Lung (tissue), 12 donors: Measurements from ENCODE around the gene HEMGN. TPM values are rescaled to one million over a fixed set of nuclear protein-coding genes. Genes with fewer than 3 reads are reported as not detected.
A peak's percentile ranks its signal among the peaks of the same experiment; 100 is the strongest.

Experiments used
- ATAC-seq: fragments of 200-7000 bp; cut with Tn5 transposase; one replicate; pipeline ENCODE4 v1.9.1; 2020; ENCODE audit warnings: moderate number of reproducible peaks; ENCODE audit not compliant: insufficient read depth, low FRiP score
- DNase-seq, 3 donors: peaks; one replicate each; pipeline ENCODE4 v3.0.0-alpha.2; 2013 to 2017
- H3K27ac ChIP-seq, 2 donors: one replicate each; pipeline ENCODE4 v1.5.1; 2013; ENCODE audit warnings: mild to moderate bottlenecking in 2 of 2, moderate library complexity in 2 of 2, control low read depth in 1 of 2, inconsistent platforms in 1 of 2, low read depth in 1 of 2, low read length in 1 of 2
- H3K27me3 ChIP-seq, 3 donors: one replicate each; pipeline ENCODE4 v1.5.1; 2013; ENCODE audit warnings: low read length in 2 of 3; ENCODE audit not compliant: control insufficient read depth in 3 of 3, insufficient read depth in 3 of 3
- H3K36me3 ChIP-seq, 4 donors: one replicate each; pipeline ENCODE4 v1.5.1; 2013; ENCODE audit warnings: low read length in 4 of 4, mild to moderate bottlenecking in 1 of 4, moderate library complexity in 1 of 4; ENCODE audit not compliant: control insufficient read depth in 4 of 4, insufficient read depth in 4 of 4
- H3K4me1 ChIP-seq, 5 donors: one replicate each; pipeline ENCODE4 v1.5.1; 2013; ENCODE audit warnings: low read length in 5 of 5, mild to moderate bottlenecking in 2 of 5, moderate library complexity in 1 of 5; ENCODE audit not compliant: control insufficient read depth in 5 of 5, insufficient read depth in 5 of 5
- H3K4me3 ChIP-seq: one replicate; pipeline ENCODE4 v1.5.1; 2013; ENCODE audit warnings: mild to moderate bottlenecking, control low read depth, moderate library complexity
- H3K9ac ChIP-seq, 2 donors: one replicate each; pipeline ENCODE4 v1.5.1; 2013; ENCODE audit warnings: low read length in 2 of 2, control low read depth in 1 of 2; ENCODE audit not compliant: insufficient read depth in 1 of 2
- H3K9me3 ChIP-seq, 4 donors: one replicate each; pipeline ENCODE4 v1.5.1; 2013; ENCODE audit warnings: low read length in 3 of 4, mild to moderate bottlenecking in 1 of 4, moderate library complexity in 1 of 4; ENCODE audit not compliant: control insufficient read depth in 4 of 4, insufficient read depth in 3 of 4
- CTCF ChIP-seq: IDR thresholded peaks from 2 replicates; pipeline ENCODE4 v1.5.1; 2012; ENCODE audit warnings: mild to moderate bottlenecking; ENCODE audit errors: control extremely low read depth, extremely low read depth
- WGBS, 2 donors: extraction: QIAGEN DNeasy Blood & Tissue Kit; methylation state at CpG; one replicate each; pipeline ENCODE4 v1.1.7; 2013; 5-methylcytosine and 5-hydroxymethylcytosine counted together
- polyA plus RNA-seq, 2 donors: library from polyadenylated mRNA; stranded (reverse); fragments of 200-250 nt; gene quantifications; one replicate each; pipeline ENCODE4 v1.2.1, GENCODE V29; 2013
- total RNA-seq, 2 donors: library from RNA; depleted of rRNA in 1 of 2; stranded (reverse); fragments of >200 nt in 1 of 2; gene quantifications; one replicate each; pipeline ENCODE4 v1.2.1, GENCODE V29; 2014 to 2021
- donor health status: control.
- donor health status: control.
- donor health status: Bipolar disorder and iron deficiency.
- donor health status: healthy.
- donor health status: DM: yes; HTN: yes; CAD: no.

HEMGN gene
- total and polyA plus RNA-seq, 4 donors = 0.14 to 21.6 (median 0.31) TPM

DNA sequence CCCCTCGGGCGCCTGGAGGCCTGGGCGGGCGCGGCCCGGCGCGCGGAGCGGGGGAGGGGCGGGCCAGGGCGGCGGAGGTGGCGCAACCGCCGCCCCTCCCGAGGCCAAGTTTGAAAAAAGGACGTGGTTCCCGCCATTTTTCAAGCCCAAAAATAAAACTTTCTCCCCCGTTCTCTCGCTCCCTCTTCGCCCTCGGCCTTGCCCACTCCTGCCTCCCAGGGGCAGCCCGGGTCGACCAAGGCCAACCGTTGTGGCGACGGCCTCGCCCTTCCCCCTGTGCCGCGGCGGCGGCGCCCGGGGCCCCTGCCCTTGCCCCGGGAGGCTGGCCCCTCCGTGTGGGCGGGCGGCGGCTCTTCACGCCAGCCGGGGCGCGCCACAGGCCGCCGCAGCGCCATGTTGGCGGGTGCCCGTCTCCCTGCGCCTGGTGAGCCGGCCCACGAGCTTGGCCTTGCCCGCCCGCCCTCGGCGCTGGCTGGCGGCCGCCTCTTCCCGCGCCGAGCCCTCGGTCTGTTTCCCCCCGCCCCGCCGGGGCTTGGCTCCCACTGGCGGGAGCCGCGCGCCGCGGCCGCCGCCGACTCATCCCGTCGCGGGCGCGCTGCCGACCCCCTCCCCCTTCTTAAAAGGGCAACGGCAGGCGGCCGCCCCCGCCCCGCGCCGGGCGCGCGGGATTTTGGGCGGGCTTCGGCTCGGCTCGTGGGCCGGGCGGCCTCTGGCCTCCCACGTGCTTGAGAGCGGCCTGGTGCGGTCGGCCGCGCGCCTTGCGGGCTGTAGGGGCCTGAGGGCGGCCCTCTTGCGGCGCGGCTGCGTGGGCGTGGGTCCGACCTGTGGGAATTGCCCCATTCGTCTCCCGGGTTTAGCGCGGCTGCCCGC lies 46.5 kb upstream of the HEMGN start:
- DNase-seq = peak; percentile 76 to 85 (median 81)
- peaks cover 3 to 20% (median 14%) of the 10 kb centered on the region in 5 donors for H3K4me1 ChIP-seq
- H3K9me3 ChIP-seq = no peaks in the 10 kb centered on the region
- no peak for TF ChIP-seq CTCF
- no peaks in the 10 kb centered on the region for H3K27me3 ChIP-seq
- peak overlapping the region in 1 of 2 donors; percentile 57 for H3K9ac ChIP-seq
- peak; percentile 55 for ATAC-seq
- H3K27ac ChIP-seq = peak overlapping the region; percentile 99
- 0 to 1% methylated on average over 64 to 116 of the region's 116 CpGs for WGBS, 2 donors
- no peaks in the 10 kb centered on the region for H3K36me3 ChIP-seq
- peak overlapping the region; percentile 98 for H3K4me3 ChIP-seq

DNA sequence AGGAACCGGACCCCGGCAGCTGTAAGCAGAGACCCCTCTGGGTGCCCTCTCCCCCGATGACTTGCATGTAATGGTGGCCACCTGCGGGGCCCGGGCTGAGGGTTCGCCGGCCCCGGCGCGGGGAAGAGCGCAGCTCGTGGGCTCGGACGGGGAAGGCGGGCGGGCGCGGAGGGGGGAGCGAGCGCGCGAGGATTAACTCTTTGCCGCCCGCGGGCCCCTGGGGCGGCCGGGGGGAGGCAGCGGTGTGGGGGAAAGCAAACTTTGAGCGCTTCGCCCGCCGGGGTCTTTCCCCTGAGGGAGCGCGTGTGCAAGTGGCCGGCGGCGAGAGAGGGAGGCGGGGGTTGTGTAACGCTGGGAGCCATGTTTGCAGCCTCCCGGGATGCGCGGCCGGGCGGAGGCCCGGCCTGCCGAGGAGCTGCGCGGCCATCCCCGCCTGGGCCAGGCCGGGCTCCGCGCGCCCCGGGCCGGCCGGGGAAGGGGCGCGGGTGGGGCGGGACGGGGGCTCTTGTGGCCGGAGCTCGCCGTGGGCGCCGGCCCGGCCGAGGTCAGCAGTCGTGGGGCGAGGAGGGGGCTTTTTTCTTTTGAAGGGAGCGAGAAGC lies 45.7 kb upstream of the HEMGN start:
- Histone ChIP-seq H3K27me3 (no peaks in the 10 kb centered on the region), H3K9me3 (no peaks in the 10 kb centered on the region), H3K4me3 (peak overlapping the region; percentile 98), H3K9ac (peak overlapping the region in 1 of 2 donors; percentile 88), H3K4me1 (peaks cover 3 to 20% (median 14%) of the 10 kb centered on the region in 5 donors), H3K36me3 (no peaks in the 10 kb centered on the region), H3K27ac (peak overlapping the region; percentile 99)
- ATAC-seq (peak; percentile 24), DNase-seq (peak in 2 of 3 donors; percentile 70 to 74)
- 0 to 1% methylated on average over 47 to 69 of the region's 70 CpGs for WGBS, 2 donors
- no peak for TF ChIP-seq CTCF

DNA sequence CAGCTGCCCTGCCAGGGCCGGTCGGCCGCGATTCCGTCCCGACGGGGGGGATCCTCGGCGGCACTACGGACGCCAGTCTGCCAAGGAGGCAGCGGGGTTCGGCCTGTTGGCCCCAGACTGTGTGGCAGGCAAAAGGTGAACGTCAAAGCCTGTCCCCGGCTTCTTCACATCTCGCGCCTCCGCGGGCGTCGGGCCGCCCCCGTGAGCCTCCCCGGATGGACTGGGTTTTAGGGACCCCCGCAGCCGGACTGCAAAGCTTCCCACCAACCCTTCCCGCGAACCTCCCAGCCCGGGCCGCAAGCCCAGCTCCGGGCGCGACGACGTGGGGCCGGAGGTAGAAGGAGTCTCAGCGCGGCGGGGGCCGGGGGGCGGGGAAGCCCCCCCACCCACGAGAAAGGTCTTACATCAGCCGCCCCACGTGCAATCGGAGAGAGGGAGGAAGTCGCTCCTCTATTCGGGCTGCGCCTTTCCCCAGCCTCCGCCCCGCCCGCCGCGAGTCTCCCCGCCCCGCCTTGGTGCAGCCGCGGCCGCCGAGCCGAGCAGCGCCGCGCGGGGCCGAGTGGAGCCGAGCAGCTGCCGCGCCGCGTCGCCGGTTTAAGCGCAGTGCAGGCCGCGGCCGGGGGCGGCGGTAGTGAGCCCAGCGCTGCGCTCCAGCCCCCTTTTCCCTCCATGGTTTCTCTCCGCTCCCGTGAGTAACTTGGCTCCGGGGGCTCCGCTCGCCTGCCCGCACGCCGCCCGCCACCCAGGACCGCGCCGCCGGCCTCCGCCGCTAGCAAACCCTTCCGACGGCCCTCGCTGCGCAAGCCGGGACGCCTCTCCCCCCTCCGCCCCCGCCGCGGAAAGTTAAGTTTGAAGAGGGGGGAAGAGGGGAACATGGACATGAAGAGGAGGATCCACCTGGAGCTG lies 45.0 kb upstream of the HEMGN start, which contains the start of gene ANP32B:
Gene ANP32B (plus strand): TSS at position 659 of the 906 bp plus-strand sequence. CDS start 215 bp downstream, at position 874.
- 0% methylated on average over 80 to 105 of the region's 105 CpGs for WGBS, 2 donors
- H3K9me3 ChIP-seq = no peaks in the 10 kb centered on the region
- TF ChIP-seq CTCF = peak; percentile 84
- no peaks in the 10 kb centered on the region for H3K36me3 ChIP-seq
- ATAC-seq (peak; percentile 90), DNase-seq (peak; percentile 92 to 96 (median 94))
- H3K27ac ChIP-seq = peak within 1 kb of the TSS; percentile 99
- peaks cover 3 to 20% (median 14%) of the 10 kb centered on the region in 5 donors for H3K4me1 ChIP-seq
- peak within 1 kb of the TSS; percentile 98 for H3K4me3 ChIP-seq
- H3K9ac ChIP-seq = peak within 1 kb of the TSS in 1 of 2 donors; percentile 88
- no peaks in the 10 kb centered on the region for H3K27me3 ChIP-seq
